IPS DF 6.9 (cell line): Measurements from ENCODE around the gene HDHD3.

Experiments used
- DNase-seq: peaks from one replicate; pipeline ENCODE4 v3.0.0-alpha.2; 2013; ENCODE audit warnings: low read depth, low spot score
- H3K27ac ChIP-seq: one replicate; pipeline ENCODE4 v1.5.1; 2013; ENCODE audit warnings: low read length, control low read depth
- H3K27me3 ChIP-seq: 2 replicates; pipeline ENCODE4 v1.6.1; 2013; ENCODE audit warnings: mild to moderate bottlenecking, low read length; ENCODE audit not compliant: control insufficient read depth, insufficient read depth
- H3K36me3 ChIP-seq: 2 replicates; pipeline ENCODE4 v1.6.1; 2013; ENCODE audit warnings: low read length; ENCODE audit not compliant: control insufficient read depth, insufficient read depth
- H3K4me1 ChIP-seq: 2 replicates; pipeline ENCODE4 v1.6.1; 2013; ENCODE audit warnings: low read length; ENCODE audit not compliant: control insufficient read depth, insufficient read depth
- H3K4me3 ChIP-seq: 2 replicates; pipeline ENCODE4 v1.5.1; 2013; ENCODE audit warnings: mild to moderate bottlenecking, low read length
- H3K9me3 ChIP-seq: 2 replicates; pipeline ENCODE4 v1.6.1; 2013; ENCODE audit warnings: low read length, inconsistent platforms; ENCODE audit not compliant: control insufficient read depth, insufficient read depth
- WGBS: extraction: QIAGEN DNeasy Blood & Tissue Kit; methylation state at CpG from one replicate; pipeline ENCODE4 v1.1.7; 2013; ENCODE audit warnings: mixed read lengths, missing lambda C conversion rate; ENCODE audit not compliant: insufficient read length, insufficient coverage; 5-methylcytosine and 5-hydroxymethylcytosine counted together

HDHD3 gene

GRCh38 chr9:113403646-113404045 lies 26.9 kb upstream of the HDHD3 start:
- no peak overlapping the region for H3K27ac ChIP-seq
- no CpG with 5 or more reads among the region's 2 CpGs for WGBS
- peaks cover 6% of the 10 kb centered on the region; the same call in 1 of the 2 replicates for H3K36me3 ChIP-seq
- no peaks in the 10 kb centered on the region for H3K9me3 ChIP-seq
- peaks cover 1% of the 10 kb centered on the region; the same call in 1 of the 2 replicates for H3K4me1 ChIP-seq
- DNase-seq, result no peak
- no peaks in the 10 kb centered on the region for H3K27me3 ChIP-seq
- no peak overlapping the region for H3K4me3 ChIP-seq

GRCh38 chr9:113401027-113401792 lies 24.4 kb upstream of the HDHD3 start, which contains the start of gene ALAD:
ALAD (minus strand) TSS chr9:113401284; CDS start chr9:113393559, 7,725 bp downstream.
- H3K4me1 ChIP-seq, result peaks cover 1% of the 10 kb centered on the region; the same call in 1 of the 2 replicates
- peak within 1 kb of the TSS; percentile 84 for H3K4me3 ChIP-seq
- H3K36me3 ChIP-seq, result no peaks in the 10 kb centered on the region
- H3K9me3 ChIP-seq, result no peaks in the 10 kb centered on the region
- H3K27ac ChIP-seq, result no peak within 1 kb of the TSS
- WGBS, result no CpG with 5 or more reads among the region's 50 CpGs
- H3K27me3 ChIP-seq, result no peaks in the 10 kb centered on the region
- peak; percentile 76 for DNase-seq

- no peaks in the 10 kb centered on the region for H3K27me3 ChIP-seq
- no peaks in the 10 kb centered on the region for H3K9me3 ChIP-seq
- no peak overlapping the region; the same call in 1 of the 2 replicates for H3K4me3 ChIP-seq
- no peak for DNase-seq
- peaks cover 1% of the 10 kb centered on the region; the same call in 1 of the 2 replicates for H3K4me1 ChIP-seq
- no peaks in the 10 kb centered on the region for H3K36me3 ChIP-seq
- no peak overlapping the region for H3K27ac ChIP-seq
- no CpG with 5 or more reads among the region's 3 CpGs for WGBS
These were observed 22.9 kb upstream of the HDHD3 start for GRCh38 chr9:113399646-113400200.

- DNase-seq, result no peak
- no peak overlapping the region for H3K4me3 ChIP-seq
- H3K36me3 ChIP-seq, result no peaks in the 10 kb centered on the region
- no CpG with 5 or more reads among the region's 5 CpGs for WGBS
- no peaks in the 10 kb centered on the region for H3K9me3 ChIP-seq
- H3K27ac ChIP-seq, result no peak overlapping the region
- H3K4me1 ChIP-seq, result peaks cover 1% of the 10 kb centered on the region; the same call in 1 of the 2 replicates
- no peaks in the 10 kb centered on the region for H3K27me3 ChIP-seq
These were observed 22.0 kb upstream of the HDHD3 start for GRCh38 chr9:113398796-113399195.

GRCh38 chr9:113397203-113397631 lies 20.4 kb upstream of the HDHD3 start:
- Histone ChIP-seq H3K4me1 (peaks cover 1% of the 10 kb centered on the region; the same call in 1 of the 2 replicates), H3K4me3 (no peak overlapping the region), H3K27ac (no peak overlapping the region), H3K27me3 (no peaks in the 10 kb centered on the region), H3K36me3 (no peaks in the 10 kb centered on the region), H3K9me3 (no peaks in the 10 kb centered on the region)
- no CpG with 5 or more reads among the region's 3 CpGs for WGBS
- DNase-seq, result no peak

GRCh38 chr9:113395000-113395861 lies 18.4 kb upstream of the HDHD3 start:
- WGBS, result no CpG with 5 or more reads among the region's 9 CpGs
- H3K27ac ChIP-seq, result no peak overlapping the region

GRCh38 chr9:113393281-113393680 lies 16.5 kb upstream of the HDHD3 start:
- no peak for DNase-seq
- H3K27ac ChIP-seq, result no peak overlapping the region
- no peaks in the 10 kb centered on the region for H3K27me3 ChIP-seq
- WGBS, result no CpG with 5 or more reads among the region's 7 CpGs
- no peaks in the 10 kb centered on the region for H3K4me1 ChIP-seq
- H3K4me3 ChIP-seq, result no peak overlapping the region
- H3K9me3 ChIP-seq, result no peaks in the 10 kb centered on the region
- H3K36me3 ChIP-seq, result peaks cover 12% of the 10 kb centered on the region

More at GRCh38 chr9:113395000-113395861, 18.4 kb upstream of the HDHD3 start:
- H3K4me3 ChIP-seq, result no peak overlapping the region
- H3K4me1 ChIP-seq, result no peaks in the 10 kb centered on the region
- H3K36me3 ChIP-seq, result 0 out of 2 replicates have a peak, but pooled peaks cover 5% of the 10 kb centered on the region
- H3K9me3 ChIP-seq, result no peaks in the 10 kb centered on the region
- no peak for DNase-seq
- no peaks in the 10 kb centered on the region for H3K27me3 ChIP-seq

GRCh38 chr9:113391917-113392316 lies 15.1 kb upstream of the HDHD3 start:
- H3K4me1 ChIP-seq, result no peaks in the 10 kb centered on the region
- no CpG with 5 or more reads among the region's 7 CpGs for WGBS

GRCh38 chr9:113390192-113390960 lies 13.6 kb upstream of the HDHD3 start:
- Histone ChIP-seq H3K9me3 (no peaks in the 10 kb centered on the region), H3K27me3 (no peaks in the 10 kb centered on the region), H3K4me1 (no peaks in the 10 kb centered on the region), H3K36me3 (peaks cover 16% of the 10 kb centered on the region), H3K4me3 (no peak overlapping the region), H3K27ac (no peak overlapping the region)
- DNase-seq, result no peak
- no CpG with 5 or more reads among the region's 17 CpGs for WGBS

More at GRCh38 chr9:113391917-113392316, 15.1 kb upstream of the HDHD3 start:
- Histone ChIP-seq H3K4me3 (no peak overlapping the region), H3K9me3 (no peaks in the 10 kb centered on the region), H3K27me3 (no peaks in the 10 kb centered on the region), H3K27ac (no peak overlapping the region), H3K36me3 (peaks cover 16% of the 10 kb centered on the region)
- DNase-seq, result no peak
